ENCODE results near the gene EVX2. TPM values are rescaled to one million over a fixed set of nuclear protein-coding genes. Genes with fewer than 3 reads are reported as not detected.

The EVX2 gene
- total RNA-seq (2021), result not detected in 2 replicates
- Bru-seq, nascent RNA, result not detected
- not detected for BruChase-seq, experiment 1, labeled RNA remaining after a 2-hour chase
- not detected for BruChase-seq, experiment 2, labeled RNA remaining after a 6-hour chase
- long read RNA-seq, result 0 reads

DNA sequence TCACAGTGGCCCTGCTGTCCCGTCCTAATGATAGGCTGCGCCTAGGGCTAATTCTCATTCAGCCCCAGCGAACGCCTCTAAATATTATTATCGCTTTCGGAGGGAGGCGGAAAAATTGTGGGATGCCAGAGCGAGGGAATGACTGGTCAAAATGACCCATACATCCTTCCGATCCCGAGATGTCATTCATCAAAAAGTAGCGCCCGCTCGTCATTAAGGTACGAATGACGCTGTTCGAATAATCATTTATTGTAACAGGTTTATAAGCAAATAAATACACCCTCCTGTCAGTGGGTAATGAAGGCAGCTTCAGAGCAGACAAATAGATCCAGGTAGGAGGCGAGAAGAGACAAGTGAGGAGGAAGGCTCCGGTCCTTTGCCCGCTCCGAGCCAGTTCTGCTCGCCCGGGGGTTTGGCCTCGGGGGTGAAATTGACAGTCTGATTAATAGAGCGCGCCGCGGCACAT, at the start of gene EVX2:
Gene EVX2 (minus strand): TSS at position 167 of the 466 bp plus-strand sequence. CDS start 186 bp downstream, outside the sequence.
- no peak for TF ChIP-seq EZH2 (IDR thresholded peaks at IDR 0.05; ENCODE audit: low read depth)
- TF ChIP-seq, protein P1, sequence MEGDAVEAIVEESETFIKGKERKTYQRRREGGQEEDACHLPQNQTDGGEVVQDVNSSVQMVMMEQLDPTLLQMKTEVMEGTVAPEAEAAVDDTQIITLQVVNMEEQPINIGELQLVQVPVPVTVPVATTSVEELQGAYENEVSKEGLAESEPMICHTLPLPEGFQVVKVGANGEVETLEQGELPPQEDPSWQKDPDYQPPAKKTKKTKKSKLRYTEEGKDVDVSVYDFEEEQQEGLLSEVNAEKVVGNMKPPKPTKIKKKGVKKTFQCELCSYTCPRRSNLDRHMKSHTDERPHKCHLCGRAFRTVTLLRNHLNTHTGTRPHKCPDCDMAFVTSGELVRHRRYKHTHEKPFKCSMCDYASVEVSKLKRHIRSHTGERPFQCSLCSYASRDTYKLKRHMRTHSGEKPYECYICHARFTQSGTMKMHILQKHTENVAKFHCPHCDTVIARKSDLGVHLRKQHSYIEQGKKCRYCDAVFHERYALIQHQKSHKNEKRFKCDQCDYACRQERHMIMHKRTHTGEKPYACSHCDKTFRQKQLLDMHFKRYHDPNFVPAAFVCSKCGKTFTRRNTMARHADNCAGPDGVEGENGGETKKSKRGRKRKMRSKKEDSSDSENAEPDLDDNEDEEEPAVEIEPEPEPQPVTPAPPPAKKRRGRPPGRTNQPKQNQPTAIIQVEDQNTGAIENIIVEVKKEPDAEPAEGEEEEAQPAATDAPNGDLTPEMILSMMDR (conservative IDR thresholded peaks at IDR 0.05), result no peak
- H3K9me2 ChIP-seq (ENCODE audit: insufficient read depth), result no peaks in the 10 kb centered on the region
- no peak within 1 kb of the TSS for H3K4me3 ChIP-seq
- H3K4me2 ChIP-seq, result no peak within 1 kb of the TSS
- H3K36me3 ChIP-seq (ENCODE audit: low read depth), result no peaks in the 10 kb centered on the region
- no peaks in the 10 kb centered on the region for H3K79me2 ChIP-seq (ENCODE audit: low read depth)
- H2AFZ ChIP-seq, result no peak within 1 kb of the TSS
- peaks cover 44% of the 10 kb centered on the region for H3K27me3 ChIP-seq (ENCODE audit: insufficient read depth, low read depth)
- no peak for DNase-seq
- no peaks in the 10 kb centered on the region for H3K4me1 ChIP-seq (replicated peaks; ENCODE audit: insufficient read depth)
- BruUV-seq (replicated peaks), result no TSS peak
- H3K27ac ChIP-seq, result no peak within 1 kb of the TSS
- H3F3A ChIP-seq (ENCODE audit: insufficient read depth, low read depth), result no peaks in the 10 kb centered on the region
- no peaks in the 10 kb centered on the region; the same call in 1 of the 2 replicates for H3K9me3 ChIP-seq (ENCODE audit: insufficient read depth, low read depth)
- ChIA-PET CTCF (no interaction called here), POLR2A (ENCODE audit: unreplicated experiment) (no interaction called here)
- no peaks in the 10 kb centered on the region for H4K20me1 ChIP-seq (ENCODE audit: insufficient read depth)
- intact Hi-C loops (cut with micrococcal nuclease; ENCODE audit: unreplicated experiment), result no loop called here

DNA sequence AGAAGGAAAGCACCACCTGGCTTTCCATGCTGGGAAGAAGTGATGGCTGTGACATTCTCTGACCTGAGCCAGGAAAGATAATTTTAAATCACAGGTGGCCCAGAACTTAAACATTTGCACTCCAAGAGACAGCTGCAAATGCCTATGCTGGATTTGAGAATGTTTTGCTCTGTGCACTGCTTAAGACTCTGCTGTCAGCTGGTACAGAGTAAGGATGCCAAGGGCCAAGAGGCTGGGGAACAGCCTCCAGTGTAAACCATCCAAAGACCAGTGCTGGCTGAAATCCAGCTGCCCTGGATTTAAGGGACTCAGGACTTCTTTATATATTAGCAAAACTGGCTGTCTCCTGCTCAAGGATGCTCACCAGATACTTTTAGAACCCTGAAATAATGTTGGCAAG, 49.6 kb upstream of the EVX2 start:
- no peak for TF ChIP-seq EZH2 (IDR thresholded peaks at IDR 0.05; ENCODE audit: low read depth)
- no peak overlapping the region for H3K27ac ChIP-seq
- H2AFZ ChIP-seq, result no peak overlapping the region
- H3K4me2 ChIP-seq, result no peak overlapping the region
- no peaks in the 10 kb centered on the region for H3K9me3 ChIP-seq (ENCODE audit: insufficient read depth, low read depth)
- ChIA-PET POLR2A (ENCODE audit: unreplicated experiment) (no interaction called here), CTCF (interaction anchor here (1.2 kb wide), 1 partner anchor 322 kb away, joined by 9 read pairs; no protein-coding TSS in a partner anchor)
- H3K9me2 ChIP-seq (ENCODE audit: insufficient read depth), result no peaks in the 10 kb centered on the region
- peaks cover 28% of the 10 kb centered on the region for H3K27me3 ChIP-seq (ENCODE audit: insufficient read depth, low read depth)
- H3K4me3 ChIP-seq, result no peak overlapping the region
- intact Hi-C loops (cut with micrococcal nuclease; ENCODE audit: unreplicated experiment), result no loop called here
- H3K36me3 ChIP-seq (ENCODE audit: low read depth), result no peaks in the 10 kb centered on the region
- H4K20me1 ChIP-seq (ENCODE audit: insufficient read depth), result no peaks in the 10 kb centered on the region
- no peaks in the 10 kb centered on the region for H3K4me1 ChIP-seq (replicated peaks; ENCODE audit: insufficient read depth)
- H3K79me2 ChIP-seq (ENCODE audit: low read depth), result no peaks in the 10 kb centered on the region
- H3F3A ChIP-seq (ENCODE audit: insufficient read depth, low read depth), result no peaks in the 10 kb centered on the region
- no peak for DNase-seq
- no TSS peak for BruUV-seq (replicated peaks)

DNA sequence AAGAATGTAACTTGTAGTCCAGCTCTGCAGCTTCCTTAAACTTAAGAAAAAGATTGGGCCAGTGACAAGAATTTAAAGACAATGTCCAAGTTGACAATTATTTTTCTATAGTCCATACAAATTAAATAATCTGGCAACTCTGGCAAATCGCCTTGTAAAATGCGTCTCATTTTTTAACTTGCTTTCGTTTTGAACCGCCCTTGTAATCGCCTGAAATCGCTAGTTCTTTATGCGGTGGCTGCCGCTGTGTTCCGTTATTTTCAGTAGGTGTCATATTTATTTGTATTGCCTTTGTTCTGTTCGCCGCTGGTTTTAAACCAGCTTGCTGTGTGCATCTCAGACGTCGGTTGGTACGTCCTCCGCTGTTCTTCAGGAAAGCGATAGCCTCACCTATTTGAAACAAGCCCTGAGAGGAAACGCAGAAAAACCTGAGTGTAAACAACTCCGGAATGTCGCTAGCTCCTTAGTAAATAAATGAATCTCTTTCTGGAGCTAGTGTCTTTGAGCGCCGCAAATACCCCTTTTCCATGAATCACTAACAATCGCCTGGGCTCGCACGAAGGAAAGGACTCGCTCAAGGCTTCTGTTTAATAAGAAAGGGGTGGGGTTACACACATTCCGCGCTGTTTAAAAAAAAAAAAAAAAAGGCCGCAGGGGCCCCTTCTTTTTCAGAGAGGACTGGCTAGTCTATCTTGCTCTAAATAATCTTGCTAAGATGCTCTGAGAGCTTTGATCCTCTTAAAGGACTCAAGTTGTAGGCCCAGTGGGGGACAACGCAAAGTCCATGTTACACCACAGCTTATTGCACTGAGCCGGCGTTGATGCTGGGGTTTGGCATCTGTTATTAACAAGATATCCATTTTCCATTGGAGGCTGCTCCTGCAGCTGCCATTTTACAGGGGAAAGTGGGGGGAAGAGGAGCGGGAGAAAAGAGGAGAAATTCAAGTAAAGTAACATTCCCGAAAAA, 48.7 kb upstream of the EVX2 start:
- no peak for DNase-seq
- POLR2A ChIA-PET (ENCODE audit: unreplicated experiment), result no interaction called here
- Histone ChIP-seq H3K9me2 (ENCODE audit: insufficient read depth) (no peaks in the 10 kb centered on the region), H3K4me1 (replicated peaks; ENCODE audit: insufficient read depth) (no peaks in the 10 kb centered on the region), H3K27ac (no peak overlapping the region), H4K20me1 (ENCODE audit: insufficient read depth) (no peaks in the 10 kb centered on the region), H3K79me2 (ENCODE audit: low read depth) (no peaks in the 10 kb centered on the region), H3K27me3 (ENCODE audit: insufficient read depth, low read depth) (peaks cover 32% of the 10 kb centered on the region), H2AFZ (no peak overlapping the region), H3K9me3 (ENCODE audit: insufficient read depth, low read depth) (no peaks in the 10 kb centered on the region), H3K4me3 (no peak overlapping the region), H3K36me3 (ENCODE audit: low read depth) (no peaks in the 10 kb centered on the region), H3K4me2 (no peak overlapping the region), H3F3A (ENCODE audit: insufficient read depth, low read depth) (no peaks in the 10 kb centered on the region)
- intact Hi-C loops (cut with micrococcal nuclease; ENCODE audit: unreplicated experiment), result no loop called here
- CTCF ChIA-PET, result interaction anchor here (1.2 to 1.6 kb wide), 2 partner anchors 322 to 519 kb away, joined by 5 to 9 read pairs; no protein-coding TSS in a partner anchor
- TF ChIP-seq, protein P1 (conservative IDR thresholded peaks at IDR 0.05), result no peak
- TF ChIP-seq EZH2 (IDR thresholded peaks at IDR 0.05; ENCODE audit: low read depth), result no peak
- BruUV-seq (replicated peaks), result no TSS peak
